Nephron progenitor cell (in vitro differentiated cells): ENCODE measurements around the gene BHLHE23.

ENCODE experiments used
- DNase-seq: peaks from one replicate; pipeline ENCODE4 v3.0.0; 2021
- H3K27ac Mint-ChIP-seq: 2 replicates; pipeline ENCODE4 v1.8.0; 2021; ENCODE audit warnings: mild to moderate bottlenecking, moderate library complexity, mixed read lengths
- H3K27me3 Mint-ChIP-seq: 2 replicates; pipeline ENCODE4 v1.8.0; 2021; ENCODE audit warnings: mild to moderate bottlenecking, low read depth, mixed read lengths; ENCODE audit not compliant: poor library complexity
- H3K36me3 Mint-ChIP-seq: 2 replicates; pipeline ENCODE4 v1.8.0; 2021; ENCODE audit warnings: low read depth, mixed read lengths
- H3K4me1 Mint-ChIP-seq: 2 replicates; pipeline ENCODE4 v1.8.0; 2021; ENCODE audit warnings: mixed read lengths
- H3K4me3 Mint-ChIP-seq: 2 replicates; pipeline ENCODE4 v1.8.0; 2021; ENCODE audit warnings: mild to moderate bottlenecking, moderate library complexity, mixed read lengths
- H3K9me3 Mint-ChIP-seq: 2 replicates; pipeline ENCODE4 v1.8.0; 2021; ENCODE audit warnings: mild to moderate bottlenecking, moderate library complexity, mixed read lengths
- CTCF ChIP-seq: fragments of 200-600 bp; sonication (generic); IDR thresholded peaks from 2 replicates; pipeline ENCODE4 v1.5.0; 2021; ENCODE audit warnings: antibody characterized with exemption

The BHLHE23 gene

DNA sequence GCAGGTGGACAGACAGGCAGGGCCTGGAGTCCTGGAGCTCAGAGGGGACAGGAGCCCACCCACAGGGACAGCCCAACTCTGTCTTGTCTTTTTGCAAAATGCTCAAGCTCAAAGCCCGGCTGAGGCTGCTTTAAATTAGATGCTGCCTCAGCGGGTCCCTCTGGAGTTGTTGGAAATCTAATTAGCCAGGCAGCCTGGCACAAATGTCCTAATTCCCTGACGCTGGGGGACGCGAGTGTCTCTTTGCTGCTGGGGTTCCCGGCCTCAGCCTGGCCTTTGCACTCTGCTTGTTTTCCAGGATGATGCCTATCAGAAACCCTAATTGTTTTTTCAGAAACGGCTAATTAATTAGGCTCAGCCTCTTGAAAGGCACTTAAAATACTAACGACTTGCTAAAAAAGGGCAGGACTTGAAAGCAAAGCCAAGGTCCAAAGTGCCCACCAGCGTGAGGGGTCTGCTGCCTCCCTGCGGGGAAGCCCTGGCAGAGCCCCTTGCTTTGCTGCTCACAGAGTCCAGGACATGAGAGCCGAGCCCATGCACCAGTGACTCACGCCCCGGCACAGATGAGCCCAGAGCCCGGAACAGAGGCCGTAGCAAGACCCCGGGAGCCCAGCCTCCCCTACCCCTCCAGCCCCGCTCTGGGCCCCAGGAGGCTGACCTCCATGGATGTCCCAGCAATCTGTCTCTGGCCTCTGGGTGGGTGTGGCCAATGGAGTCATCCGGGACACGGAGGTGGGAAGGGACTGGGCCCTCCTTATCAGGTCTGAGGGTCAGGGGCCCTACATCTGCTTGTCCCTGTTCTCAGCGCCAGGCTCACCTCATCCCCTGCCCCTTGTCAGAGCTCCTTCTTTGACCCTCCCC lies 46.0 kb upstream of the BHLHE23 start:
- Mint-ChIP-seq H3K4me3 (no peak overlapping the region), H3K4me1 (peaks cover 20% of the 10 kb centered on the region), H3K27me3 (peaks cover 33% of the 10 kb centered on the region), H3K36me3 (no peaks in the 10 kb centered on the region), H3K9me3 (peaks cover 18% of the 10 kb centered on the region), H3K27ac (no peak overlapping the region)
- no peak for TF ChIP-seq CTCF
- no peak for DNase-seq

GRCh38 chr20:63051911-63052310 lies 45.1 kb upstream of the BHLHE23 start:
- H3K4me3 Mint-ChIP-seq: no peak overlapping the region
- no peak for DNase-seq
- TF ChIP-seq CTCF: no peak
- peaks cover 20% of the 10 kb centered on the region for H3K4me1 Mint-ChIP-seq
- no peaks in the 10 kb centered on the region for H3K36me3 Mint-ChIP-seq
- no peak overlapping the region for H3K27ac Mint-ChIP-seq
- H3K27me3 Mint-ChIP-seq: peaks cover 42% of the 10 kb centered on the region
- peaks cover 21% of the 10 kb centered on the region for H3K9me3 Mint-ChIP-seq

DNA sequence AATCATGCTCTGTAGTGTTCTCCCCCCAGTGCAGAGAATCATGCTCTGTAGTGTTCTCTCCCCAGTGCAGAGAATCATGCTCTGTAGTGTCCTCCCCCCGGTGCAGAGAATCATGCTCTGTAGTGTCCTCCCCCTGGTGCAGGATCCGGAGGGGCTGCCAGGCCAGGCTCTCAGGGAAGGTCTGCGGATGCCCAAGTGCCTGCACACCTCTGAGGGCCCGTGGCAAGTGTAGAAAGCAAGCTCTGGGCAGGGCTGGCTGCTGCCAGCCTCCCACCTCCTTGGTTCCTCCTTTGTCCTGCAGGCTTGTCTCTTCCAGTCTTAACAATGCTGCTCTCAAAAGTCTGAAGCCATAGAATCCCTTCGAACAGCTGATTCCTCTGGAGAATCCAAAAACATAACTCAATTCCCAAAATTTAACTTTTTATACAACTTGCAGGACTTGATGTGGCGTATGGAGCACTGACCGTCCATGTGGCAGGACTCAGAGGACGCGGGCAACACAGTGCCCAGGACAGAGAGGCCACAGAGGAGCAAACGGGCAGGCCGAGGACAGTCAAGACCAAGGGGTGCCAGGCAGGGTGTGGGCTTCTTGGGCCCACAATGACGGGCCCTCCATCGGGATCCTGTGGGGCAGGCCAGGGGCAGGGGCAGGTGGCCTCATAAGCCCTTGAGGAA lies 44.6 kb upstream of the BHLHE23 start:
- peaks cover 22% of the 10 kb centered on the region for H3K9me3 Mint-ChIP-seq

DNA sequence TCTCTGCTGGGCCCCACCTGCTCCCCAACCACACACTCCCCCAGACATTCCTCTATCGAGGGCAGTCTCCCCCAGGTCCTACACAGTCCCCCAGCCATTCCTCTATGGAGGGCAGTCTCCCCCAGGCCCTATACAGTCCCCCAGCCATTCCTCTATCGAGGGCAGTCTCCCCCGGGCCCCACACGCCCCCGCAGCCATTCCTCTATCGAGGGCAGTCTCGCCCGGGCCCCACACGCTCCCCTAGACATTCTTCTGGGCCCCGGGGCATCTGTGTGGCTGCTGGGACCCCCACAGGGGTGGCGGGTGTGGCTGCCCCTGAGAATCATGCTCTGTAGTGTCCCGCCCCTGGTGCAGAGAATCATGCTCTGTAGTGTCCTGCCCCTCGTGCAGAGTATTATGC lies 43.6 kb upstream of the BHLHE23 start:
- no peak for DNase-seq
- no peak for TF ChIP-seq CTCF
- no peak overlapping the region for H3K4me3 Mint-ChIP-seq
- peaks cover 25% of the 10 kb centered on the region for H3K9me3 Mint-ChIP-seq
- H3K4me1 Mint-ChIP-seq: peaks cover 20% of the 10 kb centered on the region
- no peaks in the 10 kb centered on the region for H3K36me3 Mint-ChIP-seq
- no peak overlapping the region for H3K27ac Mint-ChIP-seq
- peaks cover 53% of the 10 kb centered on the region for H3K27me3 Mint-ChIP-seq

More for the DNA sequence above, 44.6 kb upstream of the BHLHE23 start:
- Mint-ChIP-seq H3K27ac (no peak overlapping the region), H3K4me1 (peaks cover 20% of the 10 kb centered on the region), H3K36me3 (no peaks in the 10 kb centered on the region), H3K4me3 (no peak overlapping the region), H3K27me3 (peaks cover 47% of the 10 kb centered on the region)
- no peak for DNase-seq
- TF ChIP-seq CTCF: no peak

DNA sequence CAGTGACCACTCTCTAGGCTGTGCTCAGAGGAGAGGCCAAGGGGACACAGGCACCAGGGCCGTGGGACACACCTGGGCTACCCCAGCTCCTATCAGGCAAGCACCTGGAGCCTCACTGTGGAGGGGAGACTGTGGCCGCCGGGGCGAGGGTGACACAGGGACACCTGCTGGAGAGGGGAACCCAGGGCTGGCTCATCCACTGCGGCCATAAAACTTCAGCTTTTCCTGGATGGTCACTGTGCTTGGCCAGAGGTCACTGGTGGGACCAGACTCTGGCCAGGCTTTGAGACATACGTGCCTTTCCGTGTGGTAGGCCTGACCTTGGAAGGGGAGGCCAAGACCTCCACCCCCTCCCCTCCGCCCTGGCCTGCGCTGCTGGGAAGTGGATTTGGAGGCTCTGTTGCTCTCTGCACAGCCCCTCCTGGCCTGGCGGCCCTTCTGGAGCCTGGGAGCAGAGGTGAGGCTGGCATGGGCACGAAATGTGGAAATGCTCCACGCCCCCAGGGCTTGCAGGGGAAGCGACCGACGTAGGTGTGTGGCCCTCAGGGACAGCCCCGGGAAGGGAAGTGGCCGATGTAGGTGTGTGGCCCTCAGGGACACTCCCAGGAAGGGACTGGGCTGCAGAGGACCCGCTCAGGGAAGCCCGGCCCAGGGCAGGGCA lies 42.9 kb upstream of the BHLHE23 start:
- peaks cover 25% of the 10 kb centered on the region for H3K9me3 Mint-ChIP-seq
- H3K27ac Mint-ChIP-seq: no peak overlapping the region
- H3K27me3 Mint-ChIP-seq: peaks cover 61% of the 10 kb centered on the region
- no peak overlapping the region for H3K4me3 Mint-ChIP-seq
- no peaks in the 10 kb centered on the region for H3K36me3 Mint-ChIP-seq
- no peak for DNase-seq
- H3K4me1 Mint-ChIP-seq: peaks cover 20% of the 10 kb centered on the region
- no peak for TF ChIP-seq CTCF
